Measurements from ENCODE around the gene IL1A. TPM values are rescaled to one million over a fixed set of nuclear protein-coding genes. Genes with fewer than 3 reads are reported as not detected.

IL1A gene
- total and polyA plus RNA-seq, 3 donors from 2014 or later = 15.8 to 36.5 (median 21.4) TPM

- Histone ChIP-seq H3K27ac (no peak overlapping the region), H3K4me3 (no peak overlapping the region), H3K4me1 (peaks cover 5% of the 10 kb centered on the region), H3K9me3 (no peaks in the 10 kb centered on the region), H3K36me3 (ENCODE audit: low read depth, missing control alignments) (no peaks in the 10 kb centered on the region), H3K27me3 (no peaks in the 10 kb centered on the region)
- intact Hi-C loops (cut with DNase I; ENCODE audit: low total_unique reads) = no loop called here
- TF ChIP-seq CTCF (IDR thresholded peaks at IDR 0.05) = no peak
- TF ChIP-seq POLR2A (IDR thresholded peaks at IDR 0.05) = no peak
- WGBS, 2 donors = 80 to 87% methylated on average over 7 of the region's 7 CpGs
- DNase-seq = no peak
Observed at GRCh38 chr2:112819081-112819480, 34.8 kb upstream of the IL1A start.

DNA sequence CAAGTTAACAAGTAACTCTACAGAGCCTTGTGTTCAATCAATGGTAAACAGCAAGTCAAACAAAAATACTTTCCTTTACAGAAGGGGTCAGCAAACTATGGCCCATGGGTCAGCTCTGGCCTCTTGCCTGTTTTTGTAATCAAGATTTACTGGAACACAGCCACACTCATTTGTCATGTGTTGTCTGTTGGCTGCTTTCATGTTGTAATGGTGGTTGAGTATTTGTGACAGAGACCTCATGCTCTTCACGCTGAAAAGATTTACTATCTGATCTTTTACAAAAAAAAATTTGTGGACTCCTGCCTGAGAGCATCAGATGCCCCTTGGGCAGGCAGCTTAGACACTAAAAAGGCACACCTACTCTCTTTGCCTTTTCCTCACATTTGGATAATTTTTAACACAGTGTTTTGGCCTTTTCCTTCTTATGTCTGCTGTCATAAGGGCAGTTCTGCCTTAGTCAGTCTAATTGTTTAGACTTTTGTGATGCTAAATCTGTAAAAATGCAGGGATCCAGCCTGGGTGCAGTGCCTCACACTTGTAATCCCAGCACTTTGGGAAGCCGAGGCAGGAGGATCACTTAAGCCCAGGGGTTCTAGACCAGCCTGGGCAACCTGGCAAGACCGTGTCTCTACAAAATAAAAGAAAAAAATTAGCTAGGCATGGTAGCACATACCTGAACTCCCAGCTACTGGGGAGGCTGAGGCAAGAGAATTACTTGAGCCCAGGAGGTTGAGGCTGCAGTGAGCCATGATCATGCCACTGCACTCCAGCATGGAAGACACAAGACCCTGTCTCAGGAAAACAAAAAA lies 34.0 kb upstream of the IL1A start:
- DNase-seq = no peak
- Histone ChIP-seq H3K9me3 (no peaks in the 10 kb centered on the region), H3K27me3 (no peaks in the 10 kb centered on the region), H3K4me3 (no peak overlapping the region), H3K4me1 (peaks cover 8% of the 10 kb centered on the region), H3K36me3 (ENCODE audit: low read depth, missing control alignments) (no peaks in the 10 kb centered on the region), H3K27ac (no peak overlapping the region)
- intact Hi-C loops (cut with DNase I; ENCODE audit: low total_unique reads) = no loop called here
- 71 to 82% methylated on average over 3 of the region's 3 CpGs for WGBS, 2 donors
- TF ChIP-seq CTCF (IDR thresholded peaks at IDR 0.05) = no peak

- 82 to 88% methylated on average over 4 of the region's 4 CpGs for WGBS, 2 donors
- H3K4me1 ChIP-seq = peaks cover 15% of the 10 kb centered on the region
- TF ChIP-seq CTCF (IDR thresholded peaks at IDR 0.05) = no peak
- no peak for TF ChIP-seq POLR2A (IDR thresholded peaks at IDR 0.05)
Observed at GRCh38 chr2:112817082-112817689, 32.9 kb upstream of the IL1A start.

GRCh38 chr2:112814278-112814677 lies 30.0 kb upstream of the IL1A start:
- Histone ChIP-seq H3K9me3 (no peaks in the 10 kb centered on the region), H3K27ac (peak overlapping the region; percentile 69 to 81), H3K27me3 (no peaks in the 10 kb centered on the region), H3K4me3 (no peak overlapping the region), H3K4me1 (peaks cover 30% of the 10 kb centered on the region), H3K36me3 (ENCODE audit: low read depth, missing control alignments) (no peaks in the 10 kb centered on the region)
- WGBS, 2 donors = 41 to 44% methylated on average over 2 of the region's 2 CpGs
- intact Hi-C loops (cut with DNase I; ENCODE audit: low total_unique reads) = no loop called here
- no peak for DNase-seq
- no peak for TF ChIP-seq POLR2A (IDR thresholded peaks at IDR 0.05)
- no peak for TF ChIP-seq CTCF (IDR thresholded peaks at IDR 0.05)

More at GRCh38 chr2:112817082-112817689, 32.9 kb upstream of the IL1A start:
- H3K27me3 ChIP-seq = no peaks in the 10 kb centered on the region
- intact Hi-C loops (cut with DNase I; ENCODE audit: low total_unique reads) = no loop called here
- no peaks in the 10 kb centered on the region for H3K9me3 ChIP-seq
- no peak overlapping the region for H3K4me3 ChIP-seq
- H3K27ac ChIP-seq = no peak overlapping the region
- H3K36me3 ChIP-seq (ENCODE audit: low read depth, missing control alignments) = no peaks in the 10 kb centered on the region
- DNase-seq = no peak

All from testis (tissue), 3 donors.